ENCODE data around the gene RGS9.

- TF ChIP-seq CTCF (IDR thresholded peaks at IDR 0.05) (no peak), EZH2 (IDR thresholded peaks at IDR 0.05; ENCODE audit: borderline replicate concordance, insufficient read depth, low read depth, low read length, poor library complexity, severe bottlenecking) (no peak)
These were observed 46.6 kb downstream of the RGS9 start for GRCh38 chr17:65183736-65184135.
